T-helper 9 cell (primary cell): ENCODE measurements around the gene GM2A.

Experiments
- DNase-seq: peaks from one replicate; pipeline ENCODE4 v3.0.0-alpha.2; 2020
- total RNA-seq, 2 donors: gene quantifications; one replicate each; lab custom pipeline; 2026; lab: John Stamatoyannopoulos, UW

Gene GM2A
- total RNA-seq = 17.9 to 24.5 reads per million in 2 donors

GRCh38 chr5:151252762-151253604 is at the start of gene GM2A:
GM2A (plus strand) TSS chr5:151253185; CDS start chr5:151253217, 32 bp downstream.
- peak; percentile 98 for DNase-seq

GRCh38 chr5:151204051-151204450 is 48.9 kb upstream of the GM2A start:
- no peak for DNase-seq

GRCh38 chr5:151205411-151205810 is 47.6 kb upstream of the GM2A start:
- DNase-seq = no peak

GRCh38 chr5:151208481-151208914 is 44.5 kb upstream of the GM2A start:
- no peak for DNase-seq

GRCh38 chr5:151212406-151212798 is 40.6 kb upstream of the GM2A start:
- no peak for DNase-seq

GRCh38 chr5:151213803-151214613 is 39.0 kb upstream of the GM2A start:
- DNase-seq = peak; percentile 75

GRCh38 chr5:151214614-151215545 is 38.1 kb upstream of the GM2A start:
- no peak for DNase-seq

- DNase-seq = no peak
Measured at GRCh38 chr5:151215546-151215880, 37.5 kb upstream of the GM2A start.

GRCh38 chr5:151216781-151217180 is 36.2 kb upstream of the GM2A start:
- DNase-seq = no peak

- DNase-seq = no peak
Measured at GRCh38 chr5:151218177-151218576, 34.8 kb upstream of the GM2A start.

GRCh38 chr5:151219138-151219537 is 33.8 kb upstream of the GM2A start:
- no peak for DNase-seq

- no peak for DNase-seq
Measured at GRCh38 chr5:151219789-151220188, 33.2 kb upstream of the GM2A start.

GRCh38 chr5:151221574-151221973 is 31.4 kb upstream of the GM2A start:
- DNase-seq = no peak

- DNase-seq = no peak
Measured at GRCh38 chr5:151222054-151222789, 30.8 kb upstream of the GM2A start.

- peak; percentile 34 for DNase-seq
Measured at GRCh38 chr5:151222790-151223446, 30.1 kb upstream of the GM2A start.

GRCh38 chr5:151223447-151224264 is 29.3 kb upstream of the GM2A start, which contains the start of gene CCDC69:
CCDC69 (minus strand) TSS chr5:151224092; CDS start chr5:151223970, 122 bp downstream.
- DNase-seq = peak; percentile 34

GRCh38 chr5:151224372-151224771 is 28.6 kb upstream of the GM2A start:
- DNase-seq = no peak

GRCh38 chr5:151225071-151225470 is 27.9 kb upstream of the GM2A start:
- no peak for DNase-seq

GRCh38 chr5:151225475-151225874 is 27.5 kb upstream of the GM2A start:
- DNase-seq = no peak

- no peak for DNase-seq
Measured at GRCh38 chr5:151227918-151228447, 25.0 kb upstream of the GM2A start.
